Immature natural killer cell (primary cell): Measurements from ENCODE around the gene AMFR. TPM values are rescaled to one million over a fixed set of nuclear protein-coding genes. Genes with fewer than 3 reads are reported as not detected.
"Not testable (repeated sequence)": the region's sequence is repeated elsewhere in the genome, so short reads cannot be mapped to it uniquely, and the experiment has no call there.

Experiments used
- DNase-seq, 3 donors: peaks; one replicate each; pipeline ENCODE4 v3.0.0; 2022; ENCODE audit warnings: mixed read lengths in 1 of 3
- H3K27ac Mint-ChIP-seq, 6 donors: one replicate each; pipeline ENCODE4 v1.8.0; 2020; ENCODE audit warnings: mixed read lengths in 6 of 6, mild to moderate bottlenecking in 5 of 6, inconsistent platforms in 4 of 6, moderate library complexity in 3 of 6
- H3K27me3 Mint-ChIP-seq, 3 donors: one replicate each; pipeline ENCODE4 v1.8.0; 2020 to 2021; ENCODE audit warnings: low read depth in 3 of 3, mild to moderate bottlenecking in 3 of 3, mixed read lengths in 3 of 3, moderate library complexity in 3 of 3, inconsistent platforms in 1 of 3
- H3K36me3 Mint-ChIP-seq, 3 donors: one replicate each; pipeline ENCODE4 v1.8.0; 2020; ENCODE audit warnings: mixed read lengths in 3 of 3, inconsistent platforms in 2 of 3, mild to moderate bottlenecking in 2 of 3
- H3K4me1 Mint-ChIP-seq, 2 donors: one replicate each; pipeline ENCODE4 v1.8.0; 2020; ENCODE audit warnings: inconsistent platforms in 2 of 2, mild to moderate bottlenecking in 2 of 2, mixed read lengths in 2 of 2, moderate library complexity in 1 of 2
- H3K4me3 Mint-ChIP-seq, 5 donors: one replicate each; pipeline ENCODE4 v1.8.0; 2020; ENCODE audit warnings: mild to moderate bottlenecking in 5 of 5, mixed read lengths in 5 of 5, inconsistent platforms in 3 of 5, moderate library complexity in 3 of 5
- H3K9me3 Mint-ChIP-seq, 6 donors: one replicate each; pipeline ENCODE4 v1.8.0; 2020; ENCODE audit warnings: mild to moderate bottlenecking in 6 of 6, mixed read lengths in 6 of 6, inconsistent platforms in 4 of 6, moderate library complexity in 3 of 6
- polyA plus RNA-seq, 3 donors: library from polyadenylated mRNA; unstranded; fragments of 300-500 nt; fragmentation: Illumina TruSeq; gene quantifications; one replicate each; pipeline ENCODE4 v1.2.3, GENCODE V29; 2021

AMFR gene
- polyA plus RNA-seq, 3 donors from 2014 or later: 17.8 to 63.3 (median 40.3) TPM

GRCh38 chr16:56399486-56399885 is 25.9 kb downstream of the AMFR start:
- Mint-ChIP-seq H3K9me3 (no peaks in the 10 kb centered on the region), H3K4me1 (peaks cover 0 to 8% of the 10 kb centered on the region in 2 donors), H3K4me3 (no peak overlapping the region), H3K36me3 (peaks cover 14 to 39% (median 35%) of the 10 kb centered on the region in 3 donors), H3K27me3 (peaks cover 0 to 2% (median 0%) of the 10 kb centered on the region in 3 donors), H3K27ac (no peak overlapping the region)
- no peak for DNase-seq

- H3K27ac Mint-ChIP-seq: no peak overlapping the region
- no peak for DNase-seq
- peaks cover 16 to 38% (median 37%) of the 10 kb centered on the region in 3 donors for H3K36me3 Mint-ChIP-seq
- H3K9me3 Mint-ChIP-seq: no peaks in the 10 kb centered on the region
- H3K27me3 Mint-ChIP-seq: peaks cover 0 to 2% (median 0%) of the 10 kb centered on the region in 3 donors
- H3K4me1 Mint-ChIP-seq: peaks cover 1 to 9% of the 10 kb centered on the region in 2 donors
- no peak overlapping the region for H3K4me3 Mint-ChIP-seq
Measured at GRCh38 chr16:56399047-56399446, 26.3 kb downstream of the AMFR start.

- H3K4me3 Mint-ChIP-seq, H3K27ac Mint-ChIP-seq, H3K9me3 Mint-ChIP-seq, H3K27me3 Mint-ChIP-seq, DNase-seq: not testable (repeated sequence)
- Mint-ChIP-seq H3K36me3 (peaks cover 30 to 37% (median 34%) of the 10 kb centered on the region in 3 donors), H3K4me1 (peaks cover 5 to 13% of the 10 kb centered on the region in 2 donors)
Measured at GRCh38 chr16:56396724-56397123, 28.6 kb downstream of the AMFR start.

- Mint-ChIP-seq H3K4me3 (no peak overlapping the region), H3K9me3 (no peaks in the 10 kb centered on the region), H3K36me3 (peaks cover 37 to 48% (median 47%) of the 10 kb centered on the region in 3 donors), H3K27me3 (peaks cover 0 to 4% (median 0%) of the 10 kb centered on the region in 3 donors), H3K27ac (no peak overlapping the region), H3K4me1 (peaks cover 6 to 7% of the 10 kb centered on the region in 2 donors)
- DNase-seq: no peak
Measured at GRCh38 chr16:56389554-56389953, 35.8 kb downstream of the AMFR start.

- no peaks in the 10 kb centered on the region for H3K9me3 Mint-ChIP-seq
- no peak overlapping the region for H3K27ac Mint-ChIP-seq
- H3K36me3 Mint-ChIP-seq: peaks cover 45 to 56% (median 51%) of the 10 kb centered on the region in 3 donors
Measured at GRCh38 chr16:56388209-56388608, 37.1 kb downstream of the AMFR start.

GRCh38 chr16:56387396-56387795 is 37.9 kb downstream of the AMFR start:
- Mint-ChIP-seq H3K4me1 (peaks cover 0 to 3% of the 10 kb centered on the region in 2 donors), H3K36me3 (peaks cover 51 to 61% (median 53%) of the 10 kb centered on the region in 3 donors), H3K4me3 (no peak overlapping the region), H3K27me3 (peaks cover 0 to 7% (median 0%) of the 10 kb centered on the region in 3 donors), H3K27ac (no peak overlapping the region), H3K9me3 (peaks cover 0 to 2% (median 0%) of the 10 kb centered on the region in 6 donors)
- no peak for DNase-seq

More at GRCh38 chr16:56388209-56388608, 37.1 kb downstream of the AMFR start:
- Mint-ChIP-seq H3K4me1 (peaks cover 0 to 3% of the 10 kb centered on the region in 2 donors), H3K27me3 (peaks cover 0 to 6% (median 0%) of the 10 kb centered on the region in 3 donors), H3K4me3 (no peak overlapping the region)
- no peak for DNase-seq

GRCh38 chr16:56384074-56384721 is 41.1 kb downstream of the AMFR start:
- Mint-ChIP-seq H3K4me1 (peaks cover 2 to 5% of the 10 kb centered on the region in 2 donors), H3K36me3 (peaks cover 57 to 74% (median 58%) of the 10 kb centered on the region in 3 donors), H3K27me3 (peaks cover 0 to 5% (median 0%) of the 10 kb centered on the region in 3 donors), H3K27ac (no peak overlapping the region), H3K9me3 (peaks cover 2 to 19% (median 6%) of the 10 kb centered on the region in 6 donors), H3K4me3 (no peak overlapping the region)
- DNase-seq: no peak

- Mint-ChIP-seq H3K36me3 (peaks cover 64 to 78% (median 69%) of the 10 kb centered on the region in 3 donors), H3K27me3 (peaks cover 0 to 5% (median 0%) of the 10 kb centered on the region in 3 donors), H3K4me1 (peaks cover 2 to 5% of the 10 kb centered on the region in 2 donors), H3K9me3 (peaks cover 2 to 19% (median 6%) of the 10 kb centered on the region in 6 donors), H3K4me3 (no peak overlapping the region), H3K27ac (no peak overlapping the region)
- DNase-seq: no peak
Measured at GRCh38 chr16:56382901-56383355, 42.4 kb downstream of the AMFR start.

GRCh38 chr16:56382459-56382858 is 42.9 kb downstream of the AMFR start:
- DNase-seq: no peak
- Mint-ChIP-seq H3K27ac (no peak overlapping the region), H3K27me3 (peaks cover 0 to 5% (median 0%) of the 10 kb centered on the region in 3 donors), H3K4me3 (no peak overlapping the region), H3K36me3 (peaks cover 62 to 76% (median 69%) of the 10 kb centered on the region in 3 donors), H3K9me3 (peaks cover 2 to 19% (median 6%) of the 10 kb centered on the region in 6 donors), H3K4me1 (peaks cover 2 to 5% of the 10 kb centered on the region in 2 donors)

- not testable (repeated sequence) for DNase-seq, H3K4me1 Mint-ChIP-seq, H3K4me3 Mint-ChIP-seq, H3K27me3 Mint-ChIP-seq
- Mint-ChIP-seq H3K27ac (peak overlapping the region in 1 of 6 donors; percentile 20), H3K36me3 (peaks cover 60 to 73% (median 65%) of the 10 kb centered on the region in 3 donors), H3K9me3 (peaks cover 2 to 19% (median 6%) of the 10 kb centered on the region in 6 donors)
Measured at GRCh38 chr16:56380778-56381485, 44.4 kb downstream of the AMFR start.

GRCh38 chr16:56379044-56379443 is 46.3 kb downstream of the AMFR start:
- Mint-ChIP-seq H3K27ac (peak overlapping the region in 1 of 6 donors; percentile 25), H3K4me1 (peaks cover 2 to 10% of the 10 kb centered on the region in 2 donors), H3K36me3 (peaks cover 51 to 60% (median 55%) of the 10 kb centered on the region in 3 donors), H3K9me3 (peaks cover 2 to 19% (median 6%) of the 10 kb centered on the region in 6 donors)
- not testable (repeated sequence) for H3K4me3 Mint-ChIP-seq, DNase-seq, H3K27me3 Mint-ChIP-seq

GRCh38 chr16:56375792-56376191 is 49.6 kb downstream of the AMFR start:
- peaks cover 9 to 17% of the 10 kb centered on the region in 2 donors for H3K4me1 Mint-ChIP-seq
- H3K27ac Mint-ChIP-seq: not testable (repeated sequence)

GRCh38 chr16:56373003-56373402 is 52.3 kb downstream of the AMFR start:
- no peaks in the 10 kb centered on the region for H3K27me3 Mint-ChIP-seq
- no peak for DNase-seq
- H3K9me3 Mint-ChIP-seq: no peaks in the 10 kb centered on the region
- peaks cover 9 to 17% of the 10 kb centered on the region in 2 donors for H3K4me1 Mint-ChIP-seq
- H3K27ac Mint-ChIP-seq: no peak overlapping the region
- H3K36me3 Mint-ChIP-seq: peaks cover 4 to 22% (median 7%) of the 10 kb centered on the region in 3 donors
- H3K4me3 Mint-ChIP-seq: no peak overlapping the region

More at GRCh38 chr16:56375792-56376191, 49.6 kb downstream of the AMFR start:
- not testable (repeated sequence) for H3K27me3 Mint-ChIP-seq, H3K4me3 Mint-ChIP-seq, DNase-seq, H3K9me3 Mint-ChIP-seq
- H3K36me3 Mint-ChIP-seq: peaks cover 19 to 37% (median 28%) of the 10 kb centered on the region in 3 donors
